Stimulated activated CD8-positive, alpha-beta memory T cell treated with anti-CD3 and anti-CD28 coated beads, Interleukin-12 subunit alpha, Interleukin-12 subunit beta, amount 100 ng/mL, for 1 hour (primary cell): ENCODE results near the gene HBA2.
"Not testable (repeated sequence)": the region's sequence is repeated elsewhere in the genome, so short reads cannot be mapped to it uniquely, and the experiment has no call there.

ENCODE experiments used
- DNase-seq: peaks from one replicate; pipeline ENCODE4 v3.0.0-alpha.2; 2020; ENCODE audit warnings: low read depth

HBA2 gene

GRCh38 chr16:175011-175949 lies 2.6 kb downstream of the HBA2 start:
- no peak for DNase-seq

GRCh38 chr16:176006-176405 lies 3.3 kb downstream of the HBA2 start:
- DNase-seq: not testable (repeated sequence)

- not testable (repeated sequence) for DNase-seq
Observed at GRCh38 chr16:176477-177382, 4.1 kb downstream of the HBA2 start, which contains the start of gene HBA1. Gene HBA1, plus strand, starts transcription at chr16:176680. Its CDS starts 37 bp downstream, at chr16:176717.

- no peak for DNase-seq
Observed at GRCh38 chr16:177394-177822, 4.7 kb downstream of the HBA2 start.

GRCh38 chr16:177981-178667 lies 5.4 kb downstream of the HBA2 start:
- DNase-seq: no peak

- no peak for DNase-seq
Observed at GRCh38 chr16:178668-179015, 6.0 kb downstream of the HBA2 start.

- DNase-seq: no peak
Observed at GRCh38 chr16:179211-180092, 6.8 kb downstream of the HBA2 start.

GRCh38 chr16:180101-180675 lies 7.5 kb downstream of the HBA2 start, which contains the start of gene HBQ1:
Gene HBQ1, plus strand, starts transcription at chr16:180459. Its CDS starts 28 bp downstream, at chr16:180487.
- DNase-seq: no peak

- DNase-seq: peak; percentile 72
Observed at GRCh38 chr16:180681-181564, 8.2 kb downstream of the HBA2 start.

GRCh38 chr16:181565-182021 lies 8.9 kb downstream of the HBA2 start:
- no peak for DNase-seq

- no peak for DNase-seq
Observed at GRCh38 chr16:183005-183404, 10.3 kb downstream of the HBA2 start.

GRCh38 chr16:185213-185612 lies 12.5 kb downstream of the HBA2 start:
- no peak for DNase-seq

- DNase-seq: no peak
Observed at GRCh38 chr16:185691-186090, 13.0 kb downstream of the HBA2 start.

GRCh38 chr16:187330-187729 lies 14.7 kb downstream of the HBA2 start:
- DNase-seq: no peak

GRCh38 chr16:188674-189073 lies 16.0 kb downstream of the HBA2 start:
- no peak for DNase-seq

GRCh38 chr16:189604-190186 lies 17.0 kb downstream of the HBA2 start:
- no peak for DNase-seq

GRCh38 chr16:191831-192230 lies 19.2 kb downstream of the HBA2 start:
- DNase-seq: no peak

- DNase-seq: no peak
Observed at GRCh38 chr16:192686-193085, 20.0 kb downstream of the HBA2 start.

GRCh38 chr16:193441-193840 lies 20.8 kb downstream of the HBA2 start:
- no peak for DNase-seq
